Chondrocyte (in vitro differentiated cells): Measurements from ENCODE around the gene PATL2. TPM values are rescaled to one million over a fixed set of nuclear protein-coding genes. Genes with fewer than 3 reads are reported as not detected.
"Not testable (repeated sequence)": the region's sequence is repeated elsewhere in the genome, so short reads cannot be mapped to it uniquely, and the experiment has no call there.

ENCODE experiments used
- DNase-seq: peaks from one replicate; pipeline ENCODE4 v3.0.0; 2021; ENCODE audit warnings: mixed read lengths, low spot score
- H3K27ac Mint-ChIP-seq: one replicate; pipeline ENCODE4 v1.8.0; 2021; ENCODE audit warnings: mild to moderate bottlenecking, moderate library complexity, mixed read lengths; ENCODE audit not compliant: unreplicated experiment
- H3K27me3 Mint-ChIP-seq: 2 replicates; pipeline ENCODE4 v1.8.0; 2021; ENCODE audit warnings: low read depth, mixed read lengths
- H3K36me3 Mint-ChIP-seq: 2 replicates; pipeline ENCODE4 v1.8.0; 2021; ENCODE audit warnings: low read depth, mixed read lengths
- H3K4me1 Mint-ChIP-seq: 2 replicates; pipeline ENCODE4 v1.8.0; 2021; ENCODE audit warnings: low read depth, mild to moderate bottlenecking, mixed read lengths
- H3K4me3 Mint-ChIP-seq: one replicate; pipeline ENCODE4 v1.8.0; 2021; ENCODE audit warnings: mild to moderate bottlenecking, moderate library complexity, mixed read lengths; ENCODE audit not compliant: unreplicated experiment
- H3K9me3 Mint-ChIP-seq: 2 replicates; pipeline ENCODE4 v1.8.0; 2021; ENCODE audit warnings: low read depth, mixed read lengths
- CTCF ChIP-seq: fragments of 200-600 bp; sonication (generic); IDR thresholded peaks from 2 replicates; pipeline ENCODE4 v1.5.0; 2021; ENCODE audit warnings: antibody characterized with exemption, mild to moderate bottlenecking, moderate library complexity
- total RNA-seq: library from RNA; stranded (reverse); gene quantifications from 3 replicates; pipeline ENCODE4 v1.2.1, GENCODE V29; 2021

The PATL2 gene
- total RNA-seq, 1 donor from 2014 or later, result not detected

- Mint-ChIP-seq H3K27ac (no peak overlapping the region), H3K4me1 (no peaks in the 10 kb centered on the region), H3K36me3 (no peaks in the 10 kb centered on the region), H3K4me3 (no peak overlapping the region), H3K27me3 (no peaks in the 10 kb centered on the region), H3K9me3 (no peaks in the 10 kb centered on the region)
- DNase-seq, result no peak
- TF ChIP-seq CTCF, result no peak
Observed at GRCh38 chr15:44735482-44736180, 24.5 kb upstream of the PATL2 start.

- Mint-ChIP-seq H3K36me3 (no peaks in the 10 kb centered on the region), H3K9me3 (no peaks in the 10 kb centered on the region), H3K27me3 (no peaks in the 10 kb centered on the region), H3K4me3 (no peak overlapping the region), H3K4me1 (peaks cover 2% of the 10 kb centered on the region), H3K27ac (no peak overlapping the region)
- no peak for TF ChIP-seq CTCF
- no peak for DNase-seq
Observed at GRCh38 chr15:44734839-44735481, 23.8 kb upstream of the PATL2 start.

- no peak for TF ChIP-seq CTCF
- H3K36me3 Mint-ChIP-seq, result no peaks in the 10 kb centered on the region
- no peak for DNase-seq
- peak overlapping the region; percentile 99 for H3K27ac Mint-ChIP-seq
- H3K27me3 Mint-ChIP-seq, result no peaks in the 10 kb centered on the region
- peak overlapping the region; percentile 93 for H3K4me3 Mint-ChIP-seq
- no peaks in the 10 kb centered on the region for H3K9me3 Mint-ChIP-seq
- peaks cover 22% of the 10 kb centered on the region for H3K4me1 Mint-ChIP-seq
Observed at GRCh38 chr15:44729408-44730127, 18.4 kb upstream of the PATL2 start.

GRCh38 chr15:44728576-44729407, 17.7 kb upstream of the PATL2 start:
- peak overlapping the region; percentile 99 for H3K27ac Mint-ChIP-seq
- TF ChIP-seq CTCF, result no peak
- peak overlapping the region; percentile 93 for H3K4me3 Mint-ChIP-seq
- H3K27me3 Mint-ChIP-seq, result no peaks in the 10 kb centered on the region
- H3K4me1 Mint-ChIP-seq, result peaks cover 22% of the 10 kb centered on the region
- DNase-seq, result no peak
- H3K9me3 Mint-ChIP-seq, result no peaks in the 10 kb centered on the region
- H3K36me3 Mint-ChIP-seq, result no peaks in the 10 kb centered on the region

GRCh38 chr15:44728232-44728575, 17.1 kb upstream of the PATL2 start:
- peak overlapping the region; percentile 93 for H3K4me3 Mint-ChIP-seq
- not testable (repeated sequence) for H3K36me3 Mint-ChIP-seq, H3K9me3 Mint-ChIP-seq, H3K27me3 Mint-ChIP-seq, DNase-seq
- H3K4me1 Mint-ChIP-seq, result peaks cover 22% of the 10 kb centered on the region
- peak overlapping the region; percentile 99 for H3K27ac Mint-ChIP-seq
